WTC11 (cell line): Measurements from ENCODE around the gene HEY2.

Experiments
- ELF4 ChIP-seq: sonication (generic); formaldehyde crosslinking; IDR thresholded peaks from 2 replicates; pipeline ENCODE4 v1.8.1; 2022; ENCODE audit warnings: low read depth, mild to moderate bottlenecking, moderate library complexity, missing genetic modification reagents
- ETV6 ChIP-seq: sonication (generic); formaldehyde crosslinking; IDR thresholded peaks from 2 replicates; pipeline ENCODE4 v1.8.1; 2022; ENCODE audit warnings: mild to moderate bottlenecking, missing genetic modification reagents
- FOXP1 ChIP-seq: sonication (generic); formaldehyde crosslinking; IDR thresholded peaks from 2 replicates; pipeline ENCODE4 v1.8.0; 2022; ENCODE audit warnings: missing genetic modification reagents, mild to moderate bottlenecking, moderate library complexity, borderline replicate concordance
- NFE2L1 ChIP-seq: sonication (generic); formaldehyde crosslinking; IDR thresholded peaks from 2 replicates; pipeline ENCODE4 v1.8.1; 2023; ENCODE audit warnings: missing genetic modification reagents
- NR2C2 ChIP-seq: sonication (generic); formaldehyde crosslinking; IDR thresholded peaks from 2 replicates; pipeline ENCODE4 v1.8.0; 2022; ENCODE audit warnings: mild to moderate bottlenecking, missing genetic modification reagents
- SMAD4 ChIP-seq: sonication (generic); formaldehyde crosslinking; IDR thresholded peaks from 2 replicates; pipeline ENCODE4 v1.8.0; 2022; ENCODE audit warnings: mild to moderate bottlenecking, missing genetic modification reagents
- SP1 ChIP-seq: sonication (generic); formaldehyde crosslinking; conservative IDR thresholded peaks from 2 replicates; pipeline ENCODE4 v1.8.1; 2022; ENCODE audit warnings: missing genetic modification reagents
- TEAD4 ChIP-seq: sonication (generic); formaldehyde crosslinking; IDR thresholded peaks from 2 replicates; pipeline ENCODE4 v1.8.0; 2022; ENCODE audit warnings: mild to moderate bottlenecking, missing genetic modification reagents
- TF ChIP-seq, protein P1 (sequence below): fragments of 200-600 bp; IDR thresholded peaks from 2 replicates; pipeline ENCODE4 v1.8.0; 2022; ENCODE audit warnings: antibody characterized with exemption
- TF ChIP-seq, protein P2 (sequence below): sonication (generic); formaldehyde crosslinking; IDR thresholded peaks from 2 replicates; pipeline ENCODE4 v1.8.0; 2022; ENCODE audit warnings: mild to moderate bottlenecking, missing genetic modification reagents
- TF ChIP-seq, protein P3 (sequence below): sonication (generic); formaldehyde crosslinking; IDR thresholded peaks from 2 replicates; pipeline ENCODE4 v1.8.1; 2022; ENCODE audit warnings: low read depth, missing genetic modification reagents, borderline replicate concordance
- TF ChIP-seq, protein P4 (sequence below): sonication (generic); formaldehyde crosslinking; IDR thresholded peaks from 2 replicates; pipeline ENCODE4 v1.8.1; 2023; ENCODE audit warnings: mild to moderate bottlenecking, missing genetic modification reagents, moderate library complexity
- TF ChIP-seq, protein P5 (sequence below): sonication (generic); formaldehyde crosslinking; IDR thresholded peaks from 2 replicates; pipeline ENCODE4 v1.8.1; 2023; ENCODE audit warnings: mild to moderate bottlenecking, moderate library complexity, missing genetic modification reagents
- TF ChIP-seq, protein P6 (sequence below): fragments of 250-450 bp; sonication (Bioruptor Pico); IDR thresholded peaks from 2 replicates; pipeline ENCODE4 v2.1.2; 2022; ENCODE audit warnings: mild to moderate bottlenecking, moderate library complexity

DNA sequence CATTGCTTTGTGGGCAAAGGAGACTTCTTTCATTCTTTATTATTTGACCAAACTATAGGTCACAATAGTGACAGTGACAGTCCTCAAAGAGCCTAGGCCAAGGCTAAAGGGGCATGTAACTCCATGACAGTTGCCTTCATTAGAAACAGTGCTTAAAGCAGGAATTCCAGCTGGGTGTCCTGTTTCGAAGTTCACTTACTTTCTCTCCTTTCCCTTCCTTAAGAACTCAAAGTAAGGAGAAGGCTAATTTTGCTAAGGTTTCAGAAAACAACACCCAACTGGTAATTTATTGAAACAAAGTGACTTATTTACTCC is 48.1 kb upstream of the HEY2 start:
- TF ChIP-seq SP1 (CRISPR knock-in tag) (no peak), ELF4 (CRISPR knock-in tag) (no peak), SMAD4 (CRISPR knock-in tag) (no peak), NFE2L1 (no peak), ETV6 (CRISPR knock-in tag) (no peak), FOXP1 (no peak), TEAD4 (CRISPR knock-in tag) (no peak), NR2C2 (no peak)
- TF ChIP-seq, protein P1, sequence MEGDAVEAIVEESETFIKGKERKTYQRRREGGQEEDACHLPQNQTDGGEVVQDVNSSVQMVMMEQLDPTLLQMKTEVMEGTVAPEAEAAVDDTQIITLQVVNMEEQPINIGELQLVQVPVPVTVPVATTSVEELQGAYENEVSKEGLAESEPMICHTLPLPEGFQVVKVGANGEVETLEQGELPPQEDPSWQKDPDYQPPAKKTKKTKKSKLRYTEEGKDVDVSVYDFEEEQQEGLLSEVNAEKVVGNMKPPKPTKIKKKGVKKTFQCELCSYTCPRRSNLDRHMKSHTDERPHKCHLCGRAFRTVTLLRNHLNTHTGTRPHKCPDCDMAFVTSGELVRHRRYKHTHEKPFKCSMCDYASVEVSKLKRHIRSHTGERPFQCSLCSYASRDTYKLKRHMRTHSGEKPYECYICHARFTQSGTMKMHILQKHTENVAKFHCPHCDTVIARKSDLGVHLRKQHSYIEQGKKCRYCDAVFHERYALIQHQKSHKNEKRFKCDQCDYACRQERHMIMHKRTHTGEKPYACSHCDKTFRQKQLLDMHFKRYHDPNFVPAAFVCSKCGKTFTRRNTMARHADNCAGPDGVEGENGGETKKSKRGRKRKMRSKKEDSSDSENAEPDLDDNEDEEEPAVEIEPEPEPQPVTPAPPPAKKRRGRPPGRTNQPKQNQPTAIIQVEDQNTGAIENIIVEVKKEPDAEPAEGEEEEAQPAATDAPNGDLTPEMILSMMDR = no peak
- TF ChIP-seq, protein P2, sequence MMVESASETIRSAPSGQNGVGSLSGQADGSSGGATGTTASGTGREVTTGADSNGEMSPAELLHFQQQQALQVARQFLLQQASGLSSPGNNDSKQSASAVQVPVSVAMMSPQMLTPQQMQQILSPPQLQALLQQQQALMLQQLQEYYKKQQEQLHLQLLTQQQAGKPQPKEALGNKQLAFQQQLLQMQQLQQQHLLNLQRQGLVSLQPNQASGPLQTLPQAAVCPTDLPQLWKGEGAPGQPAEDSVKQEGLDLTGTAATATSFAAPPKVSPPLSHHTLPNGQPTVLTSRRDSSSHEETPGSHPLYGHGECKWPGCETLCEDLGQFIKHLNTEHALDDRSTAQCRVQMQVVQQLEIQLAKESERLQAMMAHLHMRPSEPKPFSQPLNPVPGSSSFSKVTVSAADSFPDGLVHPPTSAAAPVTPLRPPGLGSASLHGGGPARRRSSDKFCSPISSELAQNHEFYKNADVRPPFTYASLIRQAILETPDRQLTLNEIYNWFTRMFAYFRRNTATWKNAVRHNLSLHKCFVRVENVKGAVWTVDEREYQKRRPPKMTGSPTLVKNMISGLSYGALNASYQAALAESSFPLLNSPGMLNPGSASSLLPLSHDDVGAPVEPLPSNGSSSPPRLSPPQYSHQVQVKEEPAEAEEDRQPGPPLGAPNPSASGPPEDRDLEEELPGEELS (CRISPR knock-in tag) = no peak
- TF ChIP-seq, protein P3, sequence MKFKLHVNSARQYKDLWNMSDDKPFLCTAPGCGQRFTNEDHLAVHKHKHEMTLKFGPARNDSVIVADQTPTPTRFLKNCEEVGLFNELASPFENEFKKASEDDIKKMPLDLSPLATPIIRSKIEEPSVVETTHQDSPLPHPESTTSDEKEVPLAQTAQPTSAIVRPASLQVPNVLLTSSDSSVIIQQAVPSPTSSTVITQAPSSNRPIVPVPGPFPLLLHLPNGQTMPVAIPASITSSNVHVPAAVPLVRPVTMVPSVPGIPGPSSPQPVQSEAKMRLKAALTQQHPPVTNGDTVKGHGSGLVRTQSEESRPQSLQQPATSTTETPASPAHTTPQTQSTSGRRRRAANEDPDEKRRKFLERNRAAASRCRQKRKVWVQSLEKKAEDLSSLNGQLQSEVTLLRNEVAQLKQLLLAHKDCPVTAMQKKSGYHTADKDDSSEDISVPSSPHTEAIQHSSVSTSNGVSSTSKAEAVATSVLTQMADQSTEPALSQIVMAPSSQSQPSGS = no peak
- TF ChIP-seq, protein P4, sequence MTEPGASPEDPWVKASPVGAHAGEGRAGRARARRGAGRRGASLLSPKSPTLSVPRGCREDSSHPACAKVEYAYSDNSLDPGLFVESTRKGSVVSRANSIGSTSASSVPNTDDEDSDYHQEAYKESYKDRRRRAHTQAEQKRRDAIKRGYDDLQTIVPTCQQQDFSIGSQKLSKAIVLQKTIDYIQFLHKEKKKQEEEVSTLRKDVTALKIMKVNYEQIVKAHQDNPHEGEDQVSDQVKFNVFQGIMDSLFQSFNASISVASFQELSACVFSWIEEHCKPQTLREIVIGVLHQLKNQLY (CRISPR knock-in tag) = no peak
- TF ChIP-seq, protein P5, sequence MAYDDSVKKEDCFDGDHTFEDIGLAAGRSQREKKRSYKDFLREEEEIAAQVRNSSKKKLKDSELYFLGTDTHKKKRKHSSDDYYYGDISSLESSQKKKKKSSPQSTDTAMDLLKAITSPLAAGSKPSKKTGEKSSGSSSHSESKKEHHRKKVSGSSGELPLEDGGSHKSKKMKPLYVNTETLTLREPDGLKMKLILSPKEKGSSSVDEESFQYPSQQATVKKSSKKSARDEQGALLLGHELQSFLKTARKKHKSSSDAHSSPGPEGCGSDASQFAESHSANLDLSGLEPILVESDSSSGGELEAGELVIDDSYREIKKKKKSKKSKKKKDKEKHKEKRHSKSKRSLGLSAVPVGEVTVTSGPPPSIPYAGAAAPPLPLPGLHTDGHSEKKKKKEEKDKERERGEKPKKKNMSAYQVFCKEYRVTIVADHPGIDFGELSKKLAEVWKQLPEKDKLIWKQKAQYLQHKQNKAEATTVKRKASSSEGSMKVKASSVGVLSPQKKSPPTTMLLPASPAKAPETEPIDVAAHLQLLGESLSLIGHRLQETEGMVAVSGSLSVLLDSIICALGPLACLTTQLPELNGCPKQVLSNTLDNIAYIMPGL (CRISPR knock-in tag) = no peak
- TF ChIP-seq, protein P6, sequence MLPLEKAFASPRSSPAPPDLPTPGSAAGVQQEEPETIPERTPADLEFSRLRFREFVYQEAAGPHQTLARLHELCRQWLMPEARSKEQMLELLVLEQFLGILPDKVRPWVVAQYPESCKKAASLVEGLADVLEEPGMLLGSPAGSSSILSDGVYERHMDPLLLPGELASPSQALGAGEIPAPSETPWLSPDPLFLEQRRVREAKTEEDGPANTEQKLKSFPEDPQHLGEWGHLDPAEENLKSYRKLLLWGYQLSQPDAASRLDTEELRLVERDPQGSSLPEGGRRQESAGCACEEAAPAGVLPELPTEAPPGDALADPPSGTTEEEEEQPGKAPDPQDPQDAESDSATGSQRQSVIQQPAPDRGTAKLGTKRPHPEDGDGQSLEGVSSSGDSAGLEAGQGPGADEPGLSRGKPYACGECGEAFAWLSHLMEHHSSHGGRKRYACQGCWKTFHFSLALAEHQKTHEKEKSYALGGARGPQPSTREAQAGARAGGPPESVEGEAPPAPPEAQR (CRISPR knock-in tag) = no peak
